ENCODE results near the gene ASIC2.

GRCh38 chr17:33280162-33280943, 12.7 kb downstream of the ASIC2 start:
- TF ChIP-seq CTCF (IDR thresholded peaks at IDR 0.05; ENCODE audit: insufficient read depth, low read length, poor library complexity, severe bottlenecking) (no peak), EZH2phosphoT487 (conservative IDR thresholded peaks at IDR 0.05; ENCODE audit: low read length) (no peak)

Data from SU-DHL-6 (cell line).